ENCODE measurements around the gene IL1RAPL1.

GRCh38 chrX:29640106-29640505 lies 1052.9 kb downstream of the IL1RAPL1 start:
- TF ChIP-seq POLR2A (IDR thresholded peaks at IDR 0.05) (no peak), CTCF (IDR thresholded peaks at IDR 0.05 in 4 of 5, conservative IDR thresholded peaks at IDR 0.05 in 1 of 5) (no peak)

Measured in gastrocnemius medialis (tissue), 4 donors.